Measurements from ENCODE around the gene ELOVL6. TPM values are rescaled to one million over a fixed set of nuclear protein-coding genes. Genes with fewer than 3 reads are reported as not detected.

The ELOVL6 gene
- total RNA-seq, 1 experiment from 2014 or later: 2.2 TPM

DNA sequence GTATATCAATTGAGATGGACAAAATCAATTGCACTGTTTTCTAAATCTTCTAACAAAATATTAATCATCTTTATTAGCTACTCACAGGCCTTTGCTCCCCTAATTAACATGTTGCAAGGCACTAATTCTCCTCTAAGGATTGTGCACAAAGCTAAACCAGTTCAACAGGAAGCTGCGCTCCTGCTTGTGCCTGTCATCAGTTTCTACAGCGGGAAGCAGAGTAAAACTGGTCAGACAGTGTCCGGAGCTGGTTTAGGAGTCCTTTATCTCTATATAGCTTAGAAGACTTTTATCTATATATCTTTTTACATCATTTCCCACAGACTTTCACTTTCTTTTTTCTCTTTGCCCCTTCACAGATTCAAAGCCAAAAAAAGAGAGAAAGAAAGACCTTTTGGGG lies 79.1 kb downstream of the ELOVL6 start:
- ATAC-seq (no peak), DNase-seq (peak; percentile 46)
- no peak overlapping the region for H3K4me3 ChIP-seq (ENCODE audit: low read length)
- no peaks in the 10 kb centered on the region for H3K9me2 ChIP-seq (replicated peaks; ENCODE audit: low read length)
- no peaks in the 10 kb centered on the region for H3K79me2 ChIP-seq (ENCODE audit: low read length)
- intact Hi-C loops (cut with micrococcal nuclease): no loop called here
- no peak overlapping the region for H3K27ac ChIP-seq (ENCODE audit: low read length)
- peak overlapping the region; percentile 20; the same call in 1 of the 2 replicates for H3K4me2 ChIP-seq (ENCODE audit: low read length)
- no peaks in the 10 kb centered on the region for H4K20me1 ChIP-seq (ENCODE audit: low read length)
- BruUV-seq (replicated peaks): no TSS peak
- CTCF ChIA-PET: no interaction called here
- H3K9me3 ChIP-seq (ENCODE audit: low read length): no peaks in the 10 kb centered on the region
- POLR2A ChIA-PET (ENCODE audit: unreplicated experiment): no interaction called here
- H3K36me3 ChIP-seq (ENCODE audit: low read depth, low read length): no peaks in the 10 kb centered on the region
- no peaks in the 10 kb centered on the region for H3K27me3 ChIP-seq (ENCODE audit: low read length)
- no peaks in the 10 kb centered on the region for H3F3A ChIP-seq (ENCODE audit: low read length, unreplicated experiment)
- TF ChIP-seq EZH2 (IDR thresholded peaks at IDR 0.05; ENCODE audit: low read length, unreplicated experiment): no peak
- TF ChIP-seq, protein P1, sequence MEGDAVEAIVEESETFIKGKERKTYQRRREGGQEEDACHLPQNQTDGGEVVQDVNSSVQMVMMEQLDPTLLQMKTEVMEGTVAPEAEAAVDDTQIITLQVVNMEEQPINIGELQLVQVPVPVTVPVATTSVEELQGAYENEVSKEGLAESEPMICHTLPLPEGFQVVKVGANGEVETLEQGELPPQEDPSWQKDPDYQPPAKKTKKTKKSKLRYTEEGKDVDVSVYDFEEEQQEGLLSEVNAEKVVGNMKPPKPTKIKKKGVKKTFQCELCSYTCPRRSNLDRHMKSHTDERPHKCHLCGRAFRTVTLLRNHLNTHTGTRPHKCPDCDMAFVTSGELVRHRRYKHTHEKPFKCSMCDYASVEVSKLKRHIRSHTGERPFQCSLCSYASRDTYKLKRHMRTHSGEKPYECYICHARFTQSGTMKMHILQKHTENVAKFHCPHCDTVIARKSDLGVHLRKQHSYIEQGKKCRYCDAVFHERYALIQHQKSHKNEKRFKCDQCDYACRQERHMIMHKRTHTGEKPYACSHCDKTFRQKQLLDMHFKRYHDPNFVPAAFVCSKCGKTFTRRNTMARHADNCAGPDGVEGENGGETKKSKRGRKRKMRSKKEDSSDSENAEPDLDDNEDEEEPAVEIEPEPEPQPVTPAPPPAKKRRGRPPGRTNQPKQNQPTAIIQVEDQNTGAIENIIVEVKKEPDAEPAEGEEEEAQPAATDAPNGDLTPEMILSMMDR (conservative IDR thresholded peaks at IDR 0.05; ENCODE audit: low read depth, low read length): no peak
- TF ChIP-seq EZH2phosphoT487 (IDR thresholded peaks at IDR 0.05; ENCODE audit: borderline replicate concordance, low read length): no peak
- no peak overlapping the region for H2AFZ ChIP-seq (ENCODE audit: low read length)
- H3K9ac ChIP-seq (ENCODE audit: low read length): no peak overlapping the region
- H3K4me1 ChIP-seq (ENCODE audit: insufficient read depth, low read length): peaks cover 9% of the 10 kb centered on the region

DNA sequence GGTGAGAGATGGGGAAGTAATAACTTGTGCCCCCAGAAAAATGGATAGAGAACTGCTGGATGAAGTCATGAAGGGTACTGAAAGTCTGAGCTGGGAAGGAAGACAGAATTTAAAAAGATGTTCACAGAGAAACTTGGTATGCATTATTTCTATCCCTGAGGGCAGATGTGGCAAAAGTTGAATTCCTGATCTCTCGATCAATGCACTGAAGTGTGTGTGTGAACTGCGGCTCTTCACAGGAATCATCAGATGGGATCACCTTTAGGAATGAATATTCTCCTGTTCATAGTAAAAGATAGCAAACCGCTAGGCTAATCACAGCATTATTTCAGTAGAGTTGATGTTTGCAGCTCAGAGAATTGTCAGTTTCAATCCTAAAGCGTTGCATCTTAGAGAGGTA lies 86.4 kb downstream of the ELOVL6 start:
- H3K4me3 ChIP-seq (ENCODE audit: low read length): no peak overlapping the region
- H3K36me3 ChIP-seq (ENCODE audit: low read depth, low read length): no peaks in the 10 kb centered on the region
- H3F3A ChIP-seq (ENCODE audit: low read length, unreplicated experiment): no peaks in the 10 kb centered on the region
- no peaks in the 10 kb centered on the region for H3K9me2 ChIP-seq (replicated peaks; ENCODE audit: low read length)
- H3K27ac ChIP-seq (ENCODE audit: low read length): no peak overlapping the region
- no peak overlapping the region for H3K9ac ChIP-seq (ENCODE audit: low read length)
- POLR2A ChIA-PET (ENCODE audit: unreplicated experiment): no interaction called here
- no TSS peak for BruUV-seq (replicated peaks)
- TF ChIP-seq, protein P1 (conservative IDR thresholded peaks at IDR 0.05; ENCODE audit: low read depth, low read length): no peak
- no peak for TF ChIP-seq EZH2phosphoT487 (IDR thresholded peaks at IDR 0.05; ENCODE audit: borderline replicate concordance, low read length)
- no peak for TF ChIP-seq EZH2 (IDR thresholded peaks at IDR 0.05; ENCODE audit: low read length, unreplicated experiment)
- DNase-seq (no peak), ATAC-seq (no peak)
- no peaks in the 10 kb centered on the region for H3K27me3 ChIP-seq (ENCODE audit: low read length)
- H3K4me2 ChIP-seq (ENCODE audit: low read length): no peak overlapping the region
- intact Hi-C loops (cut with micrococcal nuclease): no loop called here
- no peaks in the 10 kb centered on the region for H3K79me2 ChIP-seq (ENCODE audit: low read length)
- no peaks in the 10 kb centered on the region for H4K20me1 ChIP-seq (ENCODE audit: low read length)
- CTCF ChIA-PET: no interaction called here
- H3K4me1 ChIP-seq (ENCODE audit: insufficient read depth, low read length): peaks cover 19% of the 10 kb centered on the region
- no peaks in the 10 kb centered on the region for H3K9me3 ChIP-seq (ENCODE audit: low read length)
- H2AFZ ChIP-seq (ENCODE audit: low read length): no peak overlapping the region

DNA sequence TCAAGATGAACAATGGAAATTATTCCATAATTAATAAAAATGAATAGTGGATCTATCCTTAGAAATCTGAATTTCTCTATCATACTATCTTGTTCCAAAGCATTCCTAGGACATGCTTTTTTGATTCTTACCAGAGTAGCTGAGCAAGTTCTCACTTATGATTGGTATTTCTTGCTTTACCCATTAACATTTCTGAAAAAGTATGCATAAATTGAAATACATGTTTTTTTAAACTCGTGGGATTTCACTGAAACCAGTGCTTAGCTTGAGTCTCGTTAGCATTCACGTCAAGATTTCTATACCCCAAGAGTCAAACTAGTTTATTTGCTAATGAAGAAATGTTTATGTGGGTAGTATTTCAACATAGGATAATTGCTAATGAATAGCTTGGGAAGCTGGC lies 89.0 kb downstream of the ELOVL6 start:
- BruUV-seq (replicated peaks): no TSS peak
- intact Hi-C loops (cut with micrococcal nuclease): no loop called here
- ATAC-seq: no peak
- CTCF ChIA-PET: no interaction called here
- POLR2A ChIA-PET (ENCODE audit: unreplicated experiment): no interaction called here
- Histone ChIP-seq H3K27me3 (ENCODE audit: low read length) (no peaks in the 10 kb centered on the region), H3K27ac (ENCODE audit: low read length) (no peak overlapping the region), H3K4me1 (ENCODE audit: insufficient read depth, low read length) (peaks cover 31% of the 10 kb centered on the region), H3K9me2 (replicated peaks; ENCODE audit: low read length) (no peaks in the 10 kb centered on the region), H3K9ac (ENCODE audit: low read length) (no peak overlapping the region), H3K4me2 (ENCODE audit: low read length) (no peak overlapping the region), H3F3A (ENCODE audit: low read length, unreplicated experiment) (no peaks in the 10 kb centered on the region), H3K36me3 (ENCODE audit: low read depth, low read length) (no peaks in the 10 kb centered on the region), H3K9me3 (ENCODE audit: low read length) (no peaks in the 10 kb centered on the region), H3K79me2 (ENCODE audit: low read length) (no peaks in the 10 kb centered on the region), H4K20me1 (ENCODE audit: low read length) (no peaks in the 10 kb centered on the region), H2AFZ (ENCODE audit: low read length) (no peak overlapping the region), H3K4me3 (ENCODE audit: low read length) (no peak overlapping the region)
- no peak for TF ChIP-seq EZH2 (IDR thresholded peaks at IDR 0.05; ENCODE audit: low read length, unreplicated experiment)
- TF ChIP-seq EZH2phosphoT487 (IDR thresholded peaks at IDR 0.05; ENCODE audit: borderline replicate concordance, low read length): no peak
- TF ChIP-seq, protein P1 (conservative IDR thresholded peaks at IDR 0.05; ENCODE audit: low read depth, low read length): no peak
- no peak for DNase-seq
